HG02943 (cell line): Measurements from ENCODE around the gene KCNQ1OT1.

Experiments used
- ATAC-seq: cut with Tn5 transposase; IDR thresholded peaks from one replicate; pipeline ENCODE4 v1.9.1; 2021; ENCODE audit warnings: mild to moderate bottlenecking, low read depth, moderate library complexity; ENCODE audit not compliant: unreplicated experiment

Gene KCNQ1OT1

GRCh38 chr11:2704356-2704755, 4.6 kb upstream of the KCNQ1OT1 start:
- ATAC-seq, result no peak

GRCh38 chr11:2703363-2704141, 3.8 kb upstream of the KCNQ1OT1 start:
- ATAC-seq, result no peak

- no peak for ATAC-seq
Measured at GRCh38 chr11:2702771-2703362, 3.1 kb upstream of the KCNQ1OT1 start.

GRCh38 chr11:2701898-2702434, 2.2 kb upstream of the KCNQ1OT1 start:
- no peak for ATAC-seq

- ATAC-seq, result no peak
Measured at GRCh38 chr11:2701230-2701629, 1.4 kb upstream of the KCNQ1OT1 start.

GRCh38 chr11:2700415-2701211, 819 bp upstream of the KCNQ1OT1 start:
- no peak for ATAC-seq

GRCh38 chr11:2699185-2699530, 636 bp downstream of the KCNQ1OT1 start:
- ATAC-seq, result no peak

- ATAC-seq, result no peak
Measured at GRCh38 chr11:2698386-2699184, 1.2 kb downstream of the KCNQ1OT1 start.

- no peak for ATAC-seq
Measured at GRCh38 chr11:2697866-2698265, 1.9 kb downstream of the KCNQ1OT1 start.

GRCh38 chr11:2696455-2696854, 3.3 kb downstream of the KCNQ1OT1 start:
- ATAC-seq, result no peak

GRCh38 chr11:2694995-2695939, 4.5 kb downstream of the KCNQ1OT1 start:
- ATAC-seq, result no peak

- ATAC-seq, result no peak
Measured at GRCh38 chr11:2694495-2694894, 5.3 kb downstream of the KCNQ1OT1 start.

- ATAC-seq, result no peak
Measured at GRCh38 chr11:2693271-2694261, 6.2 kb downstream of the KCNQ1OT1 start.

- no peak for ATAC-seq
Measured at GRCh38 chr11:2691991-2692875, 7.6 kb downstream of the KCNQ1OT1 start.

- no peak for ATAC-seq
Measured at GRCh38 chr11:2691355-2691761, 8.4 kb downstream of the KCNQ1OT1 start.

- ATAC-seq, result no peak
Measured at GRCh38 chr11:2690596-2691354, 9.0 kb downstream of the KCNQ1OT1 start.
